H1 (cell line): ENCODE measurements around the gene G6PC1. TPM values are rescaled to one million over a fixed set of nuclear protein-coding genes. Genes with fewer than 3 reads are reported as not detected.

Experiments
- CTCF ChIA-PET: fragments of 300-600 bp; sonication (Branson Sonifier 250); formaldehyde crosslinking; loops from one replicate; lab custom pipeline; 2021; ENCODE audit not compliant: partially characterized antibody; lab: Charles Lee
- POLR2A ChIA-PET: fragments of 300-600 bp; sonication (Branson Sonifier 250); formaldehyde crosslinking; loops from one replicate; lab custom pipeline; 2021; ENCODE audit warnings: inconsistent platforms; ENCODE audit not compliant: partially characterized antibody; lab: Charles Lee
- DNase-seq, 2 experiments: peaks; one replicate each; pipeline versions ENCODE4 v3.0.0 to v3.0.0-alpha.2; 2010 to 2022; ENCODE audit warnings: low spot score in 2 of 2, low read depth in 1 of 2, mixed read lengths in 1 of 2
- FAIRE-seq: peaks from 2 replicates; lab custom pipeline; 2011; peaks lifted over from hg19 to GRCh38; lab: Jason Lieb, UNC
- H2AFZ ChIP-seq: 2 replicates; pipeline ENCODE4 v1.8.1; 2012; ENCODE audit warnings: low read length, inconsistent platforms
- H2AK5ac ChIP-seq: 2 replicates; pipeline ENCODE4 v1.6.1; 2013; ENCODE audit warnings: low read depth, low read length
- H2BK120ac ChIP-seq: replicated peaks from 2 replicates; pipeline ENCODE3; 2013; ENCODE audit warnings: low read depth, low read length, inconsistent platforms
- H2BK12ac ChIP-seq: 2 replicates; pipeline ENCODE4 v1.6.1; 2013; ENCODE audit warnings: low read depth, low read length
- H2BK15ac ChIP-seq: 2 replicates; pipeline ENCODE4 v1.6.1; 2013; ENCODE audit warnings: low read length
- H2BK20ac ChIP-seq: 2 replicates; pipeline ENCODE4 v1.6.1; 2013; ENCODE audit warnings: low read length
- H2BK5ac ChIP-seq: 2 replicates; pipeline ENCODE4 v1.6.1; 2013; ENCODE audit warnings: low read depth, low read length
- H3K14ac ChIP-seq: 2 replicates; pipeline ENCODE4 v1.6.1; 2013; ENCODE audit warnings: inconsistent platforms; ENCODE audit not compliant: insufficient read length
- H3K18ac ChIP-seq: 2 replicates; pipeline ENCODE4 v1.6.1; 2013; ENCODE audit warnings: low read length; ENCODE audit errors: extremely low read depth
- H3K23ac ChIP-seq: 2 replicates; pipeline ENCODE4 v1.6.1; 2013; ENCODE audit warnings: inconsistent platforms; ENCODE audit not compliant: insufficient read length
- H3K23me2 ChIP-seq: 2 replicates; pipeline ENCODE4 v1.6.1; 2013; ENCODE audit warnings: low read depth, low read length
- H3K27ac ChIP-seq: 2 replicates; pipeline ENCODE4 v1.6.1; 2011; ENCODE audit warnings: low read depth, low read length, inconsistent platforms
- H3K27me3 ChIP-seq, 4 experiments: replicated peaks in 1 of 4; 1 replicate in 1 of 4; 2 replicates in 3 of 4; pipeline versions ENCODE4 v1.6.1 to v1.8.1; 2011 to 2013; ENCODE audit warnings: low read length in 3 of 4, mild to moderate bottlenecking in 3 of 4, inconsistent platforms in 2 of 4, mixed read lengths in 2 of 4, moderate library complexity in 1 of 4; ENCODE audit not compliant: control insufficient read depth in 3 of 4, insufficient read depth in 3 of 4; ENCODE audit errors: extremely low read depth in 1 of 4
- H3K36me3 ChIP-seq, 4 experiments: 2 replicates each; pipeline versions ENCODE4 v1.6.1 to v1.8.1; 2011 to 2013; ENCODE audit warnings: mild to moderate bottlenecking in 4 of 4, low read length in 3 of 4, moderate library complexity in 2 of 4, control low read depth in 1 of 4, inconsistent platforms in 1 of 4; ENCODE audit not compliant: insufficient read depth in 4 of 4, control insufficient read depth in 2 of 4
- H3K4ac ChIP-seq: replicated peaks from 2 replicates; pipeline ENCODE3; 2013; ENCODE audit warnings: low read length, low read depth, mixed read lengths, inconsistent platforms; ENCODE audit not compliant: insufficient read length
- H3K4me1 ChIP-seq, 4 experiments: replicated peaks in 1 of 4; 1 replicate in 1 of 4; 2 replicates in 3 of 4; pipeline versions ENCODE4 v1.6.1 to v1.8.1; 2011 to 2013; ENCODE audit warnings: low read length in 3 of 4, inconsistent platforms in 2 of 4, mixed read lengths in 1 of 4; ENCODE audit not compliant: insufficient read depth in 4 of 4, control insufficient read depth in 3 of 4
- H3K4me2 ChIP-seq, 2 experiments: 2 replicates each; pipeline versions ENCODE4 v1.6.1 to v1.8.1; 2011 to 2013; ENCODE audit warnings: low read depth in 2 of 2, low read length in 2 of 2, control low read depth in 1 of 2, inconsistent platforms in 1 of 2, mild to moderate bottlenecking in 1 of 2; ENCODE audit not compliant: insufficient read depth in 1 of 2
- H3K4me3 ChIP-seq, 4 experiments: fragments of 200-600, 300-600 bp in 1 of 4; sonication (generic), shearing (Covaris generic), sonication (Bioruptor Twin) in 1 of 4; 2 replicates each; pipeline versions ENCODE4 v1.5.1 to v1.8.1; 2011 to 2016; ENCODE audit warnings: low read length in 4 of 4, low read depth in 3 of 4, control low read depth in 2 of 4, inconsistent platforms in 2 of 4, mild to moderate bottlenecking in 2 of 4, mixed read lengths in 1 of 4, moderate library complexity in 1 of 4; ENCODE audit not compliant: insufficient read depth in 2 of 4; ENCODE audit errors: extremely low read depth in 1 of 4
- H3K56ac ChIP-seq: replicated peaks from 2 replicates; pipeline ENCODE3; 2013; ENCODE audit warnings: low read depth, mild to moderate bottlenecking, mixed read lengths, low read length, inconsistent platforms; ENCODE audit not compliant: insufficient read length
- H3K79me1 ChIP-seq: 2 replicates; pipeline ENCODE4 v1.6.1; 2013; ENCODE audit warnings: low read depth, low read length, control low read depth
- H3K79me2 ChIP-seq, 2 experiments: 2 replicates each; pipeline versions ENCODE4 v1.6.1 to v1.8.1; 2012 to 2013; ENCODE audit warnings: low read length in 2 of 2, mild to moderate bottlenecking in 2 of 2, inconsistent platforms in 1 of 2; ENCODE audit not compliant: insufficient read depth in 2 of 2, control insufficient read depth in 1 of 2
- H3K9ac ChIP-seq, 4 experiments: replicated peaks in 1 of 4; 1 replicate in 1 of 4; 2 replicates in 3 of 4; pipeline versions ENCODE4 v1.6.1 to v1.8.1; 2011 to 2013; ENCODE audit warnings: low read depth in 3 of 4, low read length in 3 of 4, control low read depth in 2 of 4, mild to moderate bottlenecking in 2 of 4, moderate library complexity in 2 of 4, inconsistent platforms in 1 of 4; ENCODE audit errors: extremely low read depth in 1 of 4
- H3K9me3 ChIP-seq, 2 experiments: 2 replicates each; pipeline versions ENCODE4 v1.6.1 to v1.8.1; 2012 to 2013; ENCODE audit warnings: mild to moderate bottlenecking in 2 of 2, moderate library complexity in 2 of 2, control low read depth in 1 of 2, inconsistent platforms in 1 of 2, low read depth in 1 of 2, low read length in 1 of 2, mixed read lengths in 1 of 2; ENCODE audit not compliant: insufficient read depth in 2 of 2
- H4K20me1 ChIP-seq, 2 experiments: replicated peaks in 1 of 2; 2 replicates each; pipeline versions ENCODE3 to v1.8.1; 2011 to 2013; ENCODE audit warnings: inconsistent platforms in 2 of 2, low read length in 2 of 2, mild to moderate bottlenecking in 1 of 2; ENCODE audit not compliant: insufficient read depth in 2 of 2, control insufficient read depth in 1 of 2
- H4K5ac ChIP-seq: 2 replicates; pipeline ENCODE4 v1.6.1; 2013; ENCODE audit warnings: low read length, low read depth, mixed read lengths, inconsistent platforms; ENCODE audit not compliant: insufficient read length
- H4K8ac ChIP-seq: 2 replicates; pipeline ENCODE4 v1.8.0; 2013; ENCODE audit warnings: mild to moderate bottlenecking, moderate library complexity, low read length, inconsistent platforms; ENCODE audit not compliant: insufficient read depth; ENCODE audit errors: extremely low read depth
- H4K91ac ChIP-seq: replicated peaks from 2 replicates; pipeline ENCODE3; 2013; ENCODE audit warnings: low read length, mixed read lengths, inconsistent platforms; ENCODE audit not compliant: insufficient read length
- BCL11A ChIP-seq, 2 experiments: IDR thresholded peaks; one replicate each; pipeline ENCODE4 v1.6.1; 2011; ENCODE audit warnings: low read depth in 2 of 2, low read length in 2 of 2, mild to moderate bottlenecking in 2 of 2
- MAFK ChIP-seq: IDR thresholded peaks from 2 replicates; pipeline ENCODE4 v1.6.1; 2012; ENCODE audit warnings: low read depth, mild to moderate bottlenecking, improper control_type of control experiment, low read length
- SIN3A ChIP-seq, 2 experiments: IDR thresholded peaks in 1 of 2; conservative IDR thresholded peaks in 1 of 2; 2 replicates each; pipeline ENCODE4 v1.6.1; 2011 to 2012; ENCODE audit warnings: low read length in 2 of 2, improper control_type of control experiment in 1 of 2, low read depth in 1 of 2, mild to moderate bottlenecking in 1 of 2
- TAF7 ChIP-seq: optimal IDR thresholded peaks from 2 replicates; pipeline ENCODE3; 2011; ENCODE audit warnings: low read depth, mild to moderate bottlenecking, inconsistent platforms, low read length, moderate library complexity, borderline replicate concordance
- TBP ChIP-seq: IDR thresholded peaks from 2 replicates; pipeline ENCODE4 v1.6.1; 2011; ENCODE audit warnings: low read depth, low read length, improper control_type of control experiment
- TEAD4 ChIP-seq: IDR thresholded peaks from 2 replicates; pipeline ENCODE4 v1.6.1; 2012; ENCODE audit warnings: low read depth, low read length, inconsistent platforms, mixed read lengths
- WGBS, 2 experiments: shearing (Covaris generic) in 1 of 2; methylation state at CpG; one replicate each; pipeline versions ENCODE4 v1.1.6 to v1.1.7; 2013 to 2015; ENCODE audit warnings: low lambda C conversion rate in 2 of 2, mixed read lengths in 2 of 2, inconsistent platforms in 1 of 2, low coverage in 1 of 2, missing lambda C conversion rate in 1 of 2; ENCODE audit not compliant: insufficient replicate concordance in 2 of 2, insufficient coverage in 1 of 2, insufficient read length in 1 of 2; ENCODE audit errors: extremely low coverage in 1 of 2, missing lambda C conversion rate in 1 of 2; 5-methylcytosine and 5-hydroxymethylcytosine counted together
- polyA plus RNA-seq, 7 experiments: library from polyadenylated mRNA; depleted of rRNA in 3 of 7; stranded (reverse) in 5 of 7; unstranded in 2 of 7; fragments of >200 nt in 5 of 7; fragments of 200-250 nt in 2 of 7; gene quantifications; 1 replicate in 5 of 7; 2 replicates in 1 of 7; 4 replicates in 1 of 7; pipeline versions ENCODE4 v1.2.1 to v1.2.3, GENCODE V29; 2011 to 2013; ENCODE audit warnings: missing spikeins in 2 of 7, mixed read lengths in 2 of 7
- total RNA-seq: library from RNA; stranded (reverse); fragmentation: NEBNext Ultra II Directional; extraction: Animal tissue kit (Norgen Biotek cat#: 25700); gene quantifications from 2 replicates; pipeline ENCODE4 v1.2.1, GENCODE V29; 2021
- TF ChIP-seq, protein P1 (sequence below), 3 experiments: IDR thresholded peaks; 1 replicate in 2 of 3; 2 replicates in 1 of 3; pipeline versions ENCODE4 v1.5.1 to v1.6.1; 2011; ENCODE audit warnings: low read length in 3 of 3, mild to moderate bottlenecking in 3 of 3, inconsistent platforms in 2 of 3, low read depth in 1 of 3, moderate library complexity in 1 of 3; ENCODE audit not compliant: insufficient read depth in 1 of 3; ENCODE audit errors: control extremely low read depth in 1 of 3
- TF ChIP-seq, protein P2 (sequence below): IDR thresholded peaks from 2 replicates; pipeline ENCODE4 v1.6.1; 2012; ENCODE audit warnings: low read length, inconsistent platforms

The G6PC1 gene
- total and polyA plus RNA-seq, 2 of the 8 experiments (the other 6 are each of a cell fraction or from before 2014, with no cell fraction given): 0.02 TPM; not detected in 1

DNA sequence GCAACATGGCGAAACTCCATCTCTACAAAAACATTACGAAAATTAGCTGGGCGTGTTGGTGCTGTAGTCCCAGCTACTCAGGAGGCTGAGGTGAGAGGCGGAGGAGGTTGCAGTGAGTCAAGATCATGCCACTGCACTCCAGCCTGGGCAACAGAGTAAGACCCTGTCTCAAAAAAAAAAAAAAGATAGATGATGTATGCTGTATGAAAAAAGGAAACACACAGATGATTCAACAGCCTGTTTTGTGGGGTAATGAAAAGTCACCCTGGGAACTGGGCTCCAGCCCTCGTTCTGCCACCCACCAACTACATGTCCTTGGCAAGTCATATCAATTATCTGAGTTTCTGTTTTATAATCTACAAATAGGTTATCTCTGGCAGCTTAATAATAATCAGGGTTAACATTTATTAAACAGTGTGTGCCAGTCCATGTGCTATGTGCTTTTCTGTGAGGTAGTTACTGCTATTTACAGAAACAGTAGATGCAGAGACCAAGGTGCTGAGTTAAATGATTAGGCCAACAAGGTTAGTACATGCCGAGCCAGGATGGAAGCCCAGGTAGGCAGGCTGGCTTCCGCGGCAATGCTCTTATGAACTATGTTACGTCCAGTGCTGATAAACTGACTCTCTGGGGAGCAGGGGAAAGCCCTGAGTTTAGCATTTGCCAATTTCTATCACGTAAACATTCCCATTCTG lies 1.1 kb downstream of the G6PC1 start:
- Histone ChIP-seq H3K56ac (no peak overlapping the region), H3K27ac (no peak overlapping the region), H3K23me2 (no peaks in the 10 kb centered on the region), H3K14ac (no peak overlapping the region), H2BK5ac (no peak overlapping the region), H4K5ac (no peak overlapping the region), H2AK5ac (no peak overlapping the region), H3K4me2 (no peak overlapping the region), H3K36me3 (no peaks in the 10 kb centered on the region), H3K9ac (no peak overlapping the region), H3K79me2 (no peaks in the 10 kb centered on the region), H2BK20ac (no peak overlapping the region), H2AFZ (no peak overlapping the region), H2BK120ac (no peak overlapping the region), H3K4me1 (no peaks in the 10 kb centered on the region), H3K27me3 (no peaks in the 10 kb centered on the region), H4K91ac (no peak overlapping the region), H2BK15ac (no peak overlapping the region), H4K20me1 (no peaks in the 10 kb centered on the region), H2BK12ac (no peak overlapping the region), H3K4ac (no peak overlapping the region), H3K9me3 (no peaks in the 10 kb centered on the region), H3K23ac (no peak overlapping the region), H3K18ac (no peak overlapping the region), H3K79me1 (no peaks in the 10 kb centered on the region), H4K8ac (no peak overlapping the region), H3K4me3 (no peak overlapping the region)
- ChIA-PET CTCF (interaction anchor here (1.0 kb wide), 1 partner anchor 64 kb away, joined by 3 read pairs; no protein-coding TSS in a partner anchor), POLR2A (no interaction called here)
- no peak for DNase-seq
- WGBS, 2 experiments: 91% methylated on average over 10 of the region's 10 CpGs; no CpG with 5 or more reads in 1 of the 2 experiments
- no peak for FAIRE-seq
- TF ChIP-seq BCL11A (IDR thresholded peaks at IDR 0.05; ENCODE audit: low read depth in 2 of 2, low read length in 2 of 2) (no peak), MAFK (no peak), TBP (no peak), SIN3A (conservative IDR thresholded peaks at IDR 0.05 in 1 of 2, IDR thresholded peaks at IDR 0.05 in 1 of 2; ENCODE audit: low read depth in 1 of 2, low read length in 2 of 2) (no peak), TAF7 (no peak), TEAD4 (no peak)
- TF ChIP-seq, protein P1, sequence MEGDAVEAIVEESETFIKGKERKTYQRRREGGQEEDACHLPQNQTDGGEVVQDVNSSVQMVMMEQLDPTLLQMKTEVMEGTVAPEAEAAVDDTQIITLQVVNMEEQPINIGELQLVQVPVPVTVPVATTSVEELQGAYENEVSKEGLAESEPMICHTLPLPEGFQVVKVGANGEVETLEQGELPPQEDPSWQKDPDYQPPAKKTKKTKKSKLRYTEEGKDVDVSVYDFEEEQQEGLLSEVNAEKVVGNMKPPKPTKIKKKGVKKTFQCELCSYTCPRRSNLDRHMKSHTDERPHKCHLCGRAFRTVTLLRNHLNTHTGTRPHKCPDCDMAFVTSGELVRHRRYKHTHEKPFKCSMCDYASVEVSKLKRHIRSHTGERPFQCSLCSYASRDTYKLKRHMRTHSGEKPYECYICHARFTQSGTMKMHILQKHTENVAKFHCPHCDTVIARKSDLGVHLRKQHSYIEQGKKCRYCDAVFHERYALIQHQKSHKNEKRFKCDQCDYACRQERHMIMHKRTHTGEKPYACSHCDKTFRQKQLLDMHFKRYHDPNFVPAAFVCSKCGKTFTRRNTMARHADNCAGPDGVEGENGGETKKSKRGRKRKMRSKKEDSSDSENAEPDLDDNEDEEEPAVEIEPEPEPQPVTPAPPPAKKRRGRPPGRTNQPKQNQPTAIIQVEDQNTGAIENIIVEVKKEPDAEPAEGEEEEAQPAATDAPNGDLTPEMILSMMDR (IDR thresholded peaks at IDR 0.05; ENCODE audit: control extremely low read depth in 1 of 3, insufficient read depth in 1 of 3, low read depth in 1 of 3, low read length in 3 of 3): no peak
- TF ChIP-seq, protein P2, sequence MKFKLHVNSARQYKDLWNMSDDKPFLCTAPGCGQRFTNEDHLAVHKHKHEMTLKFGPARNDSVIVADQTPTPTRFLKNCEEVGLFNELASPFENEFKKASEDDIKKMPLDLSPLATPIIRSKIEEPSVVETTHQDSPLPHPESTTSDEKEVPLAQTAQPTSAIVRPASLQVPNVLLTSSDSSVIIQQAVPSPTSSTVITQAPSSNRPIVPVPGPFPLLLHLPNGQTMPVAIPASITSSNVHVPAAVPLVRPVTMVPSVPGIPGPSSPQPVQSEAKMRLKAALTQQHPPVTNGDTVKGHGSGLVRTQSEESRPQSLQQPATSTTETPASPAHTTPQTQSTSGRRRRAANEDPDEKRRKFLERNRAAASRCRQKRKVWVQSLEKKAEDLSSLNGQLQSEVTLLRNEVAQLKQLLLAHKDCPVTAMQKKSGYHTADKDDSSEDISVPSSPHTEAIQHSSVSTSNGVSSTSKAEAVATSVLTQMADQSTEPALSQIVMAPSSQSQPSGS: no peak
